SIG-M5 treated with dmso at 0.1 percent for 504 hours (cell line): Measurements from ENCODE around the gene ST6GALNAC4.

ENCODE experiments used
- DNase-seq: peaks from one replicate; lab custom pipeline; 2025; ENCODE audit not compliant: unreplicated experiment; lab: John Stamatoyannopoulos, UW

The ST6GALNAC4 gene, protein sequence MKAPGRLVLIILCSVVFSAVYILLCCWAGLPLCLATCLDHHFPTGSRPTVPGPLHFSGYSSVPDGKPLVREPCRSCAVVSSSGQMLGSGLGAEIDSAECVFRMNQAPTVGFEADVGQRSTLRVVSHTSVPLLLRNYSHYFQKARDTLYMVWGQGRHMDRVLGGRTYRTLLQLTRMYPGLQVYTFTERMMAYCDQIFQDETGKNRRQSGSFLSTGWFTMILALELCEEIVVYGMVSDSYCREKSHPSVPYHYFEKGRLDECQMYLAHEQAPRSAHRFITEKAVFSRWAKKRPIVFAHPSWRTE

GRCh38 chr9:127916720-127917581 lies at the start of gene ST6GALNAC4:
ST6GALNAC4 (minus strand) TSS chr9:127917041; CDS start chr9:127916419, 622 bp downstream.
- peak; percentile 78 for DNase-seq

- DNase-seq = no peak
These were observed 49.1 kb upstream of the ST6GALNAC4 start for GRCh38 chr9:127965953-127966352.

DNA sequence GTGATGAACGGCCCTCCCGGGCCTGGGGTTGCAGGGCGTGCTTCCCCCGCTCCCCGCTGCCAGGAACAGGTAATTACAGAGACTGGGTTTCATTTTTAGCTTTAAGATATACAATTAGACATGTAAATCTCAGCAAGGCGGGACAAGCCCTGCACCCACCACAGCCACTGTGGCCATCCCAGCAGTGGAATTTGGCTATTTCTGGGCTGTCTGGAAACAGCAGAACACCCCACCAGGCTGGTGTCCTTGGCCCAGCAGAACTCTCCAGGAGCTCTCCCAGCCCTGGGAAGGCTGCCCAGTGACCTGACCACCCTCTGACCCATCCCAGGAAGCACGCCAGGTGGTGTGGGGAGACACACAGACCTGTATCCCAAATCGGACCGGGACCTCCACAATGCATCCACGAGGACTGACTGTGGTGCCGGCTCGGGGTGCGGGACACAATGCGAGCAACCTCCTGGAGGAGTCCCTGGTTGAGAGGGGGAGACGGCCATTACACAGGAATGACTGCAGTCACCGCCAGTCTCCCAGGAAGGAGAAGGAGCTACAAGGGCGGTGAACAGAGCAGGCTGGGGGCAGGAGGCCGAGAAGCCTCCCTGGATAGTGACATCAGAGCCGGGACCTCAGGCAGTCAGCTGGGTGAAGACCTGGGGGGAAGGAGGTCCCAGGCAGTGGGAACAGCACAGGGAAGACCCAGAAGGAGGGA lies 46.7 kb upstream of the ST6GALNAC4 start:
- DNase-seq = no peak

DNA sequence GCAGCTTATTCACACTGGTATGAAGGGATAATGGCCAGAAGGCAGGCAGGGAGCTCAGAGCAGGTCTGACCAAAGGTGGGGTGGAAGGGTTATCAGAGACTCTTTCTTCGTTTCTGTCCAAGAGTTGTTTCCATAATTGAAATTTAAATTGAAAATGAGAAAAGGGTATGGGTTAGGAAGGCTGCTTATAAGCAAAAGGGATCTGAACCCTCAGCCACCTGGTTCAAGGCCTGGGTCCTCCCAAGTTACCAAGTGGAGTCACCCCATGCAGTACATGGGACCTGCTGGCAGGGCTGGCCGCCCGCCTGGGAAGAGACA lies 46.2 kb upstream of the ST6GALNAC4 start:
- no peak for DNase-seq

GRCh38 chr9:127962278-127962677 lies 45.4 kb upstream of the ST6GALNAC4 start:
- no peak for DNase-seq

- DNase-seq = no peak
These were observed 44.8 kb upstream of the ST6GALNAC4 start for GRCh38 chr9:127961613-127962155.

GRCh38 chr9:127961155-127961490 lies 44.3 kb upstream of the ST6GALNAC4 start:
- no peak for DNase-seq

- no peak for DNase-seq
These were observed 43.7 kb upstream of the ST6GALNAC4 start for GRCh38 chr9:127960410-127961154.

- no peak for DNase-seq
These were observed 43.1 kb upstream of the ST6GALNAC4 start for GRCh38 chr9:127959841-127960409.

- DNase-seq = no peak
These were observed 42.6 kb upstream of the ST6GALNAC4 start for GRCh38 chr9:127959398-127959797.

DNA sequence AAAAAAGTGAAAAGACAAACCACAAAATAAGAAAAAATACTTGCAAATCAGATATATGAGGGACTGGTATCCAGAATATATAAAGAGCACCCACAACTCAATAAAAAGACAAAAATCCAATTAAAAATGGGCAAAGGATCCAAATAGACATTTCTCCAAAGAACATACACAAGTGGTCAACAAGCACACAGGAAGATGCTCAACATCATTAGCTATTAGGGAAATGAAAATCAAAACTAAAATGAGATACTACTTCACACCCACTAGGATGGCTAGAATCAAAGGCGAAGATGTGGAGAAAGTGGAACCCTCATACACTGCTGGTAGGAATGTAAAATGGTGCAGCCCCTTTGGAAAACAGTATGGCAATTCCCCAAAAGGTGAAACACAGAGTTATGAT lies 41.9 kb upstream of the ST6GALNAC4 start:
- no peak for DNase-seq

DNA sequence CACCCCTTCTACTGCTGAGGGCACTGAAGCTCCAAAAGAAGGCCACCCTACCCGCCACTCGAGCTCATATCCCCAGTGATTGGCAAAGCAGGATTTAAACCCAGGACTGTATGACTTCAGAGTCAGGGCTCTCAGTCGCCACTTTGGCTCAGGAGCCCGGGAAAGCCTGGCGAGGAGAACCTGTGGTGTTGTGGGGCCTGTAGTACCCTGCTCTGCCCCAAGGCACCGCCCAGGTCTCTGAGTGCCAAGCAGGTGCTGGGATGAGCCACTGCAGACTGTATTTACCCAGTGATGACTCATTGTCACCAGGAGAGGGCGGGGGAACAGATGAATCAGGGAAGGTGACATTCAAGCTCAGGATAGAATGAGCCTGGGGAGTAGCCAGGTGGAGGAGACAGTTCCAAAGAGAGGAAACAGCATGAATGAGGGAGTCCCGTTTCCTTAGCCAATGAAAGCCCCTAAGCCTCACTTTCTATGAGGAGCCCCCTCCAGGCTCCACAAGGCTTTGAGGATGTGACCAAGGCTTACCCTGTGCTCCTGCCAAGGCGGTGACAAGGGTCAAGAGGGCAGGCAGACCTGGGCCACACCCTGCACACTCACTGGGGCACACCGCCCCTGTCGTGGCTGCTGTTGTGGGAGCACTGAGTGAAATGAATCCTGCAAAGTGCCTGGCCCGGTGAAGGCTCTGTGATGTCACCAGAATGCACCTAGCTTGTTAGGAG lies 38.6 kb upstream of the ST6GALNAC4 start:
- DNase-seq = peak; percentile 68

GRCh38 chr9:127954831-127955293 lies 38.0 kb upstream of the ST6GALNAC4 start:
- no peak for DNase-seq

DNA sequence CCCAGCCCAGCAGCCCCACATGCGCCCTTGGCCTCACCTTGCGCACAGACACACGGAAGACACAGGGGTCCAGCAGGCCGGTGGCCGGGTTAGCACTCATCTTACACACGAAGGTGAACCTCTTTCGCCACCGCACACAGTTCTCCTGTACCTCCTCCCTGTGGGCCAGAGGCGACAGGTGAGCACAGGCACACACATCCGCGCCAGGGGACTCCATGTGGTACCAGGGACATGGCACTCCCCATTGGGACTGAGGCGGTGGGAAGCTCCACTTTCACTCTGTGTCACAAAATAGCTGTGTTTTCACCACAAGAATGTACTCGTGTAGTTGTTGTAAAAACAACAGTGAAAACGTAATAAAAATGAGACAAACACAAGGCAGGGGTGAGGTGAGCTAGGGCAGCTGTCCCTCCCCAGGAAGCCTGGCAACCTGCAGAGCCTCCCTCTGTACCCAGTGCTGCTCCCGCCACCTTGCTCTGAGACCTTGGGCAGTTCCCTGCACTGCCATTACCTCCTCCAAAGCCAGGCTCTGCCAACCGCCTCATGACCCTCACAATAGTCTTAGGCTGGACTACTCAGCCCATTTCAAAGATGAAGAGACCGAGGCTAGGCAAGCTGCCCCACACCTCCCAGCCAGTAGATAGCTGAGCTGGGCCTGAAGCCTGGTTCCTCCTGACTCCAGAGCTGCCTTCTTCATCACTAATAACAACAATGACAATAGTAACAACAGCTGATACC lies 37.1 kb upstream of the ST6GALNAC4 start:
- DNase-seq = no peak

- no peak for DNase-seq
These were observed 36.3 kb upstream of the ST6GALNAC4 start for GRCh38 chr9:127953154-127953553.

DNA sequence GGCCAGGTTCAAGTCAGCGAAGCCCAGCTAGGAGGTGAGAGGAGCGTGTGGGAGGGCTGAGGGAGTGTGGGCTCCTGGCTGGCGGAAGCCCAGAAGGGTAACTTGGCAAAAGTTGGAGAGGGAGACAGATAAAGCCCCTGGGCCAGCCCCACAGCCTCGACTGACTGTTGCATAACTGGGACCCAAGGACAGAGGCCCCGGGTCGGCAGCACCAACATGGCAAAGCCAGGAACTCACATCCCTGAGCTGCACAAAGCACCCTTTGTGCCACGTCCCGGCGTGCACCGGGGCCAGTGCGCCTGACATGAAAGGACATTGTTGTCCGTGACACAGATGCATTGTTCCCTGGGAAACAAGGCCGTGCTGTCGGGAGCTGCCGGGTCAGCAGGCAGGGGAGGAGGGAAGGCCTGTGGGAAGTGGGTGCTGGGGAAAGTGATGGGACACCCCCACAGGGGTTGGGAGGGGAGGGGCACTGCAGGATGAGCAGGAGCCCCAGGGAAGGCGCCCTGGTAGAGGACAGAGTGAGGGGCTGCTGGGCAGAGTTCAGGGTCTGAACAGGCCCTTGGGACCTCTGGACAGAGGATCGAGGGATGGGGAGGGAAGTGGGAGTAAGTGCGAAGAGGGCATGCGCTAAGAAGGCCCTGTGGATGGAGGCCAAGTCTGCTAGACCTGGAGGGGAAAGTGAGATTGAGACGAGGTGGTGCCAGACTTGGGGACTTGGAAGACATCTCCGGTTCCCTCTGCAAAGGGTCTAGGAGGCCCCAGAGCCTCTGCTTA lies 33.9 kb upstream of the ST6GALNAC4 start:
- no peak for DNase-seq

GRCh38 chr9:127949827-127950512 lies 33.1 kb upstream of the ST6GALNAC4 start:
- DNase-seq = no peak
